Thymus (tissue), 11 donors: Measurements from ENCODE around the gene TTC22. TPM values are rescaled to one million over a fixed set of nuclear protein-coding genes. Genes with fewer than 3 reads are reported as not detected.
"Not testable (repeated sequence)": the region's sequence is repeated elsewhere in the genome, so short reads cannot be mapped to it uniquely, and the experiment has no call there.

Source experiments
- DNase-seq, 9 donors: peaks; one replicate each; pipeline ENCODE4 v3.0.0-alpha.2; 2013; ENCODE audit warnings: low spot score in 9 of 9, low read depth in 6 of 9, missing footprints in 1 of 9
- H3K27ac ChIP-seq, 2 donors: one replicate each; pipeline ENCODE4 v1.5.1; 2013; ENCODE audit warnings: control low read depth in 1 of 2, low read depth in 1 of 2, low read length in 1 of 2, mild to moderate bottlenecking in 1 of 2, moderate library complexity in 1 of 2
- H3K27me3 ChIP-seq, 2 donors: one replicate each; pipeline ENCODE4 v1.5.1; 2013; ENCODE audit warnings: low read length in 1 of 2; ENCODE audit not compliant: control insufficient read depth in 2 of 2, insufficient read depth in 1 of 2
- H3K36me3 ChIP-seq, 2 donors: one replicate each; pipeline ENCODE4 v1.5.1; 2013; ENCODE audit warnings: low read length in 1 of 2, mild to moderate bottlenecking in 1 of 2, moderate library complexity in 1 of 2; ENCODE audit not compliant: control insufficient read depth in 2 of 2, insufficient read depth in 2 of 2
- H3K4me1 ChIP-seq, 2 donors: one replicate each; pipeline ENCODE4 v1.5.1; 2013; ENCODE audit warnings: low read length in 2 of 2; ENCODE audit not compliant: control insufficient read depth in 2 of 2, insufficient read depth in 2 of 2
- H3K4me3 ChIP-seq, 2 donors: one replicate each; pipeline ENCODE4 v1.5.1; 2013; ENCODE audit warnings: low read length in 2 of 2, control low read depth in 1 of 2, mild to moderate bottlenecking in 1 of 2
- H3K9me3 ChIP-seq, 2 donors: one replicate each; pipeline ENCODE4 v1.5.1; 2013; ENCODE audit warnings: low read length in 1 of 2, mild to moderate bottlenecking in 1 of 2; ENCODE audit not compliant: control insufficient read depth in 2 of 2, insufficient read depth in 1 of 2
- WGBS: extraction: QIAGEN DNeasy Blood & Tissue Kit; methylation state at CpG from one replicate; pipeline ENCODE4 v1.1.7; 2013; 5-methylcytosine and 5-hydroxymethylcytosine counted together
- polyA plus RNA-seq: library from polyadenylated mRNA; stranded (reverse); fragments of 200-250 nt; gene quantifications from one replicate; pipeline ENCODE4 v1.2.3, GENCODE V29; 2013
- total RNA-seq: library from RNA; stranded (reverse); fragments of 120-200 nt; gene quantifications from one replicate; pipeline ENCODE4 v1.2.4, GENCODE V29; 2013
- donor health status: healthy.

Gene TTC22
- total and polyA plus RNA-seq, 2 donors, result 3.0 to 4.4 TPM

DNA sequence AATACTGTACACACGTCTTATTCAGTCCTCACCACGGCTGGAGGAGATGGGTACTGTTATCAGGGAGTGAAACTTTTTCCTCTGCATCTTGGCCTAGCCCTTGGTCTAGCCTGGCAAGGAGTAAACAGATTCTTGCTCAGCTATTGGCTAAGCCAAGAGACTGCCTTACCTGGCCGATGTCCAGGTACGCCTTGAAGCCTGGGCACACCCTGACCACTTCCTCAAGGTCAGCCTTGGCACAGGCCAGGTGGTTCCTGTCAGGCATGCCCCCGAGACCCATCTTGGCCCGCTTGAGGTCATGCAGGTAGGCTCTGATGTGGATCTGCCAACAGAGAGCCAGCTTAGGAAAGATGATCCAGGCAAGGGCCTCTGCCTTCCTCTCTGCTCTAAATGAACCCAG, 19.0 kb downstream of the TTC22 start:
- no peak for DNase-seq
- no peak overlapping the region for H3K27ac ChIP-seq
- H3K36me3 ChIP-seq, result no peaks in the 10 kb centered on the region
- peaks cover 0 to 58% of the 10 kb centered on the region in 2 donors for H3K27me3 ChIP-seq
- WGBS, result 95% methylated on average over 6 of the region's 6 CpGs
- no peak overlapping the region for H3K4me3 ChIP-seq
- H3K9me3 ChIP-seq, result no peaks in the 10 kb centered on the region
- no peaks in the 10 kb centered on the region for H3K4me1 ChIP-seq

DNA sequence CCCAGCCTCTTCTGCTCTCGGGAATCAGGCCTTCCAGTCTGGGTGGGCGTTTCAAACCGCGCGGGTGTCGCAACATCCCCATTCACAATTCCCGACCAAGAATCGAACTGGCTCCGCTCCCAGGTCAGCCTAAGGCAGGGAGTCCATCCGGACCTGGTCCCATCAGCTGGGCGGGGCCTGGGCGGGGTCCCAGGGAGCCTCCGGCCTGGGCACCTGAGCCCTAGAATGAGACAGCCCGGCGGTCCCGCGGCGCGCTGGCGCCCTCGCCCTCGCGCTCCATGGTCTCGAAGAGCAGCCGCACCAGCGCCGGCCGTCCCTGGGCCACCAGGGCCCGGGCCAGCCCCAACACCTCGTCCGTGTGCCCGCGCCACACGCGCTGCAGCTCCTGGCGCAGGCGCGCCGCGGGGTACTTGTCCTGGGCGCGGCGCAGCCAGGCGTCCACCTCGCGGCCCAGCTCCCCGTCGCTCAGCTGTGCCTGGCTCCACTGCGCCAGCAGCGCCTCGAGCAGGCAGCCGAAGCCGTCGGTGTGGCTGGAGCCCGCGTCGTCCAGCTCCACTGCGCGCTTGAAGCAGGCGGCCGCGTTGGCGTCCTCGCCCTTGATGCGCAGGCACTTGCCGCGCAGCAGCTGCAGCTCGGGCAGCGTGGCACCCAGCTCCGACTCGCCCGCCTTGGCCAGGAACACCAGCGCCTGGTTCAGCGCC, 19.9 kb downstream of the TTC22 start:
- Histone ChIP-seq H3K4me1 (no peaks in the 10 kb centered on the region), H3K27ac (no peak overlapping the region), H3K27me3 (peaks cover 0 to 61% of the 10 kb centered on the region in 2 donors), H3K9me3 (no peaks in the 10 kb centered on the region), H3K36me3 (no peaks in the 10 kb centered on the region), H3K4me3 (no peak overlapping the region)
- no peak for DNase-seq
- 81% methylated on average over 74 of the region's 74 CpGs for WGBS

DNA sequence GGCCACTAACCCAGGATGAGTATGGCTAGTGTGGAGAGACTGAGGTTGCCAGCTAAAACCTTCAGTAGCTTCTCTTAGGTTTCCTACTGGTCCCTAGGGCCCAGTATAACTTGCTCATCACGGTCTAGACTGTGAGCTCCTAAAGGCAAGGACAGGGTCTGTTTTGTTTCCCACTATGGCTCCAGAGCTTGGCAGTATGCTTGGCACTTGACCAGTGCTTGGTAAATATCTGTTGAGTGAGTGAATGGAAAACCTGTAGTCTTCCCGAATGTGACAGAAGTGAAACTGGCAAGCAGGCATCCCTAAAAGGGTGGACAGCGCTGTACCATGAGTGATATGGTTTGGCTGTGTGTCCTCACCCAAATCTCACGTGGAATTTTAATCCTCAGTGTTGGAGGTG, 23.7 kb downstream of the TTC22 start:
- no peaks in the 10 kb centered on the region for H3K9me3 ChIP-seq
- peaks cover 0 to 42% of the 10 kb centered on the region in 2 donors for H3K27me3 ChIP-seq
- no peaks in the 10 kb centered on the region for H3K36me3 ChIP-seq
- H3K4me1 ChIP-seq, result no peaks in the 10 kb centered on the region
- WGBS, result 93% methylated on average over 4 of the region's 4 CpGs
- no peak overlapping the region for H3K4me3 ChIP-seq
- no peak for DNase-seq
- H3K27ac ChIP-seq, result no peak overlapping the region

DNA sequence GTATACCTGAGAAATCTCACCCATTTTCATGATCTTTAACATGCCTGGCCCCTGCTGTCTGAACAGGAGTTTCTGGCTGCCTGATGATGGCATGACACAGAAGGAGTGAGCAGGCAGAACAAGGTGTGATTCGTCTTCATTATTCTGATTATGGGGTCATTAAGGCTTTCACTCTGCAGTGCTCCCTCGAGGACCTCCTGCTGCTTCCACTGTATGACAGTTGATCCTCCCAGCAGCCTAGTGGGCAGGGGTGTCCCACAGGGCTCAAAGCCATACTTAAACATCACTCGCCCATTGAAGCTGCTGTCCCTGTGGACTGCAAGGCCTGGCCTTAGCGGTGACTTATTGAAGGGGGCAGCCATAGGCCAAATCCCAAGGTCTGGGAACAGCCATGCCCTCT, 24.1 kb downstream of the TTC22 start:
- Histone ChIP-seq H3K27me3 (peaks cover 0 to 37% of the 10 kb centered on the region in 2 donors), H3K9me3 (no peaks in the 10 kb centered on the region), H3K4me3 (no peak overlapping the region), H3K36me3 (no peaks in the 10 kb centered on the region), H3K27ac (no peak overlapping the region), H3K4me1 (no peaks in the 10 kb centered on the region)
- 90% methylated on average over 4 of the region's 4 CpGs for WGBS
- DNase-seq, result no peak

DNA sequence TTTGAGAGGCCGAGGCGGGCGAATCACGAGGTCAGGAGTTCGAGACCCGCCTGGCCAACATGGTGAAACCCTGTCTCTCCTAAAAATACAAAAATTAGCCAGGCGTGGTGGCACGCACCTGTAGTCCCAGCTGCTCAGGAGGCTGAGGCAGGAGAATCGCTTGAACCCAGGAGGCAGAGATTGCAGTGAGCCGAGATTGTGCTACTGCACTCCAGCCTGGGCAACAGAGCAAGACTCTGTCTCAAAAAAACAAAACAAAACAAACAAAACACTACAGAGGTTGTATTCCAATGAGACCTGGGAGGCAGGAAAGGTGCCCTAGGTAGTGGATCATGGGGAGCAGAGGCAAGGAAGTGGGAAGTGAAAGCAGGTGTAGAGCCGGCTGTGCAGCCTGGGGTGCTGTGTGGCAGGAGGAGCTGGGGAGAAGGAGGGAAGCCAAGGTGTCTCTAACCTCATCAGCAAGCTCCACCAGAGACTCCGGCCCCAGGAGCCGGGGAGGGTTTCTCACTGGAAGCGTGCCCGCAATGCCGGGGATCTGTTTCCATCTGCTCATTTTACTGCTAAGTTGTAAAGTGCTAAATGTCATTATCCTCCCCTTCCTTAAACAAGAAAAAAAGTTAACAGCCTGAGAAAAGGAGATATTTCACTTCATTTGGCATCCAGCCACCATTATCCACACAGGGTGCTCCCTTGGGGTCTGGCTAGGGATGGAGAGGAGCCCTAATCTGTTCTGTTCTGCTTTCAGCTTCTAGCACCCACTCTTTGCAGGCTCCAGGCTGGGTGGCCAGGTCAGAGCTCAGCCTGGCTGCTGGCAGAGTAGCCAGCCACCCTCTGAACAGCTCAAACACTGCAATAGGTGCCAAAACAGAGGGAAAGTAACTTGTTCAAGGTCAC, 25.0 kb downstream of the TTC22 start:
- WGBS, result 94% methylated on average over 16 of the region's 16 CpGs
- not testable (repeated sequence) for H3K36me3 ChIP-seq, H3K4me3 ChIP-seq, H3K9me3 ChIP-seq, H3K4me1 ChIP-seq, DNase-seq, H3K27ac ChIP-seq
- H3K27me3 ChIP-seq, result peaks cover 0 to 28% of the 10 kb centered on the region in 2 donors

DNA sequence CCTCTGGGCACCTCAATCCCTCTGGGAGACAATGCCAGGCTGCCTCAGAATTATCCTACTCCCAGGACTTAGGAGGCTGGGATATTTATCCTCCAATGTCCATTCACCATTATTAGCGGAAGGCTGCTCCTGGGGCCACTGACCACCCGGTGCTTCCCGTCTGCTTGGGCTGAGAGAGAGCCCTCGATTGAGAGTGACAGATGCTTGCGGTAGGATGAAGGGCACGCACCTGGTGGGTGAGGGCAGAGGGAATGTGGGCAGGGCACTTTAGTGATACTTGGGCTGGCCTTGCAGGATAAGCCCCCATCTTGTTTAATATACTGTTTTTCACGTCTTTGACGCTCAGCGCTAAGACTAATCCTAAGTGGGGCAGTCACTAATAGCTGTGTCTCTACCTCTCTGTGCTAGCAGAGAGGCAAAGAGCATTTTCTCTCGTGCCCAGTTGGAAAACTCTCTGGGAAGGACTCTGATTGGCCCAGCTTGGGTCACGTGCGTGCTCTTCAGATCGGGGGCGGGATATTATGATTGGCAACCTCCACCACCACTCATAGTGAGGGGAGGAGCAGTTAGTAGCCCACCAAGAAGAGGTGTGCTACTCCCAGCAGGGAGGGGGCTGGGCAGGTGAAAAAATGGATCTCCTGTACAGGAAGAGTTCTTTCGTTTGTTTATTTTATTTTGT, 26.2 kb downstream of the TTC22 start:
- no peaks in the 10 kb centered on the region for H3K4me1 ChIP-seq
- 82% methylated on average over 15 of the region's 15 CpGs for WGBS

DNA sequence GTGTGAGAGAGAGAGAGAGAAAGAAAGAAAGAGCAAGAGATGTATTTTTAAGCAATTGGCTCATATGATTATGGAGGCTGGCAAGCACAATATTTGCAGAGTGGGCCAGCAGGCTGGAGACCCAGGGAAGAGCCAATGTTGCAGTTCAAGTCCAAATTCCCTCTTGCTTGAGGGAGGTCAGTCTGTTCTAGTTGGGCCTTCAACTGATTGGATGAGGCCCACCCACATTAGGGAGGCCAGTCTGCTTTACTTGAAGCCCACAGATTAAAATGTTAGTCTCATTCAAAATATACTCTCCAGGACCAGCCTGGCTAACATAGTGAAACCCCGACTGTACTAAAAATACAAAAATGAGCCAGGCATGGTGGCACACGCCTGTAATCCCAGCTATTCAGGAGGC, 28.2 kb downstream of the TTC22 start:
- WGBS, result 96% methylated on average over 2 of the region's 2 CpGs
- H3K4me3 ChIP-seq, result no peak overlapping the region
- H3K27me3 ChIP-seq, result peaks cover 0 to 2% of the 10 kb centered on the region in 2 donors
- no peaks in the 10 kb centered on the region for H3K9me3 ChIP-seq
- H3K36me3 ChIP-seq, result no peaks in the 10 kb centered on the region
- H3K27ac ChIP-seq, result no peak overlapping the region
- no peaks in the 10 kb centered on the region for H3K4me1 ChIP-seq
- no peak for DNase-seq

More for the DNA sequence above, 26.2 kb downstream of the TTC22 start:
- Histone ChIP-seq H3K27ac (no peak overlapping the region), H3K9me3 (no peaks in the 10 kb centered on the region), H3K27me3 (peaks cover 0 to 17% of the 10 kb centered on the region in 2 donors), H3K36me3 (no peaks in the 10 kb centered on the region), H3K4me3 (no peak overlapping the region)
- peak in 1 of 9 donors; percentile 25 for DNase-seq

DNA sequence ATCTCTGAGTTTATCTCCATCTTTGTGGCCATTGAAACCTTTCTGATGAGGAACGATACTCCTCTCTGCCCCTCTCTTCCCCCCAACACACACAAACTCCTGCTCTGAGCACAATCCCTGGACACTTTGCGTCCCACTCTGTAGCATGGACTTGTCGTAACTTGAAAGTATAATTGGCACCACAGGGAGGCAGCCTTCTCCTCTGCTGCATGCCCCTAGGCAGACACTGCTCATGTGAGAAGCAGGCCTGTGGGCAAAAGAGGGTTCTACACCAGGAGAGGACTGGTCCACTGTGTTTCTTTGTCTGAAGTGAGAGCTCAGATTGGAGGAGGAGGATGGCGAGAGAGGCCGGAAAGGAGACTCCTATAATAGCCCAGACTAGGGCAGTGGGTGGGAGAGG, 33.0 kb downstream of the TTC22 start:
- Histone ChIP-seq H3K4me1 (peaks cover 2 to 10% of the 10 kb centered on the region in 2 donors), H3K36me3 (no peaks in the 10 kb centered on the region), H3K27me3 (no peaks in the 10 kb centered on the region), H3K27ac (no peak overlapping the region), H3K4me3 (no peak overlapping the region), H3K9me3 (no peaks in the 10 kb centered on the region)
- 94% methylated on average over 5 of the region's 5 CpGs for WGBS
- no peak for DNase-seq

DNA sequence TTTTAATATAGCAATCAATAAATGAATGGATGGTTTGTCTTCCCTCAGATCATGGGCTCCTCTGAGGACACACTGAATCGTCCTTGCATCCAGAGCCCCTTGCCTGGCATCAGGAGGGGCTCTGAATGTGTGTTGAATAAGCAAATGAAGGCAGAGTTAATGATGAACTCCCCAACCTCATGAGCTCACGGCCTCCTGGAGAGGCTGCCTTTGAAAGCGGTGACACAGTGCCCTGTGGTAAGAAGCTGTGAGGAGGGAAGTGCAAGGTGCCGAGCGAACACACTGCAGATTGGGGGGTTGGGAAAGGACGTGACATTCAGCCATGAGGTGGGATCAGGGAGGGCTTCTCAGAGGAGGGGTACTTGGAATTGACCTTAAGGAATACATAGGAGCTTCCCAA, 33.6 kb downstream of the TTC22 start:
- DNase-seq, result no peak
- WGBS, result 82% methylated on average over 6 of the region's 6 CpGs
- H3K36me3 ChIP-seq, result no peaks in the 10 kb centered on the region

More for the DNA sequence above, 33.6 kb downstream of the TTC22 start:
- no peaks in the 10 kb centered on the region for H3K9me3 ChIP-seq
- peaks cover 2 to 10% of the 10 kb centered on the region in 2 donors for H3K4me1 ChIP-seq
- H3K27ac ChIP-seq, result no peak overlapping the region
- no peak overlapping the region for H3K4me3 ChIP-seq
- H3K27me3 ChIP-seq, result no peaks in the 10 kb centered on the region
